Fibroblast of mammary gland (primary cell): ENCODE results near the gene SCN9A.
"Not testable (repeated sequence)": the region's sequence is repeated elsewhere in the genome, so short reads cannot be mapped to it uniquely, and the experiment has no call there.

Experiments used
- DNase-seq: peaks from one replicate; pipeline ENCODE4 v3.0.0-alpha.2; 2010; ENCODE audit warnings: low read depth
- H3K4me3 ChIP-seq: 2 replicates; pipeline ENCODE4 v1.5.1; 2011; ENCODE audit warnings: low read depth, mild to moderate bottlenecking, low read length, moderate library complexity; ENCODE audit not compliant: control insufficient read depth
- CTCF ChIP-seq: conservative IDR thresholded peaks from 2 replicates; pipeline ENCODE4 v1.5.1; 2011; ENCODE audit warnings: low read depth, low read length, inconsistent platforms; ENCODE audit not compliant: control insufficient read depth, insufficient read depth

SCN9A gene

GRCh38 chr2:166411473-166412230, 35.9 kb upstream of the SCN9A start:
- no peak for TF ChIP-seq CTCF
- no peak overlapping the region for H3K4me3 ChIP-seq
- DNase-seq: peak; percentile 45

GRCh38 chr2:166410828-166411472, 35.2 kb upstream of the SCN9A start:
- no peak for TF ChIP-seq CTCF
- DNase-seq: peak; percentile 91
- H3K4me3 ChIP-seq: no peak overlapping the region

- DNase-seq: not testable (repeated sequence)
Observed at GRCh38 chr2:166407746-166408145, 32.0 kb upstream of the SCN9A start.

GRCh38 chr2:166406374-166406773, 30.6 kb upstream of the SCN9A start:
- no peak overlapping the region for H3K4me3 ChIP-seq
- no peak for DNase-seq
- TF ChIP-seq CTCF: no peak

More at GRCh38 chr2:166407746-166408145, 32.0 kb upstream of the SCN9A start:
- H3K4me3 ChIP-seq: not testable (repeated sequence)

- TF ChIP-seq CTCF: no peak
- no peak overlapping the region for H3K4me3 ChIP-seq
- no peak for DNase-seq
Observed at GRCh38 chr2:166405569-166405926, 29.8 kb upstream of the SCN9A start.

GRCh38 chr2:166404831-166405568, 29.3 kb upstream of the SCN9A start:
- no peak for TF ChIP-seq CTCF
- DNase-seq: no peak
- H3K4me3 ChIP-seq: no peak overlapping the region

GRCh38 chr2:166394245-166394644, 18.5 kb upstream of the SCN9A start:
- no peak for TF ChIP-seq CTCF
- DNase-seq: no peak
- no peak overlapping the region for H3K4me3 ChIP-seq
